ENCODE measurements around the gene PBX3.

PBX3 gene

DNA sequence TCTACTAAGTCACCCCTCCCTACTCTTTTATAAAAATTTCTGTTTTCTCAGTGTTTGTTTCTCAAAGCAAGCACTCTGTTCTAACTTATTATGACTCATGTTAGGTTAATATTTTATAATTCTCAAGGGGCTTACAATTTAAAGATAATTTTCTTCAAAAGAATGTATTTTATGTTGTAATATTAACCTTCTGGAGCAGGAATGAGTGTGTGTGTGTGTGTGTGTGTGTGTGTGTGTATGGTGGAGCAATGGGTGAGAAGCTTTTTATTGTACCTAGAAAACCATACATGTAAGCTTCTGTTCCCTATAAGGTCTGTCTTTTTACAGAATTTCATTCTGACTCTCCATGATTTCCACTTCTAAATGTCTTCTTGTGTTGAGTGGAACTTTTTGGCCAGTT is 63.0 kb downstream of the PBX3 start:
- DNase-seq (ENCODE audit: low read depth, low spot score): no peak
- no peak overlapping the region for H3K4me3 ChIP-seq (ENCODE audit: low read length)

DNA sequence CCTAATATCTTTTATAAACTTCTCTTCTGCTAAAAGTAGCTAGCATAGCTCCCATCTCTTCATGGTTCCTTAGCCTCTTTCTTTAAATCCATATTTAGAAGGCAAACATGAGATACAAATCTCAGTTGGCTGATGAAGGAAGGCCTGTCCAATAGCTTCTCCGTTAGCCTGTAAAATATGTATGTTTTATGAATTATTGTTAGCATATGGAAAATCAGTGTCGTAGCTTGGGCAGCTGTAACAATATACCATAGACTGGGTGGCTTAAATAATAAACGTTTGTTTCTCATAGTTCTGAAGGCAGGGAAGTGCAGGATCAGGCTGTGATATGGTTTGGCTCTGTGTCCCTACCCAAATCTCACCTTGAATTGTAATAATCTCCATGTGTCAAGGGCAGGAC is 63.8 kb downstream of the PBX3 start:
- H3K4me3 ChIP-seq (ENCODE audit: low read length): no peak overlapping the region
- DNase-seq (ENCODE audit: low read depth, low spot score): no peak

DNA sequence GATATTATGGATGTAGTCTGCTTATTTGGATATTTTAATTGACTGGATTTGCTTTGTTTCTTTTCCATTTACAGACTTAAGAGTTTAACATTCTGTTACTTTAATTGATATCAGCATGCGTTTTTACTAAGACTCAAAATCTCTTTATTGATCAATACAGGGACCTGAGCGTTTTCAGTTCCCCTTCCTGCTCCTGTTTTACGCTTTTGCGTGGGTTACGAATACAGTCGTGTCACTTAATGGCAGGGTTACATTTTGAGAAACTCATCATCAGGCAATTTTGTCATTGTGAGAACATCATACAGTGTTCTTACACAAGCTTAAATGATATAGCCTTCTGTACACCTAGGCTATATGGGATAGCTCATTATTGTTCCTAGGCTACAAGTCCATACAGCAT is 65.2 kb downstream of the PBX3 start:
- no peak for DNase-seq (ENCODE audit: low read depth, low spot score)
- H3K4me3 ChIP-seq (ENCODE audit: low read length): no peak overlapping the region

DNA sequence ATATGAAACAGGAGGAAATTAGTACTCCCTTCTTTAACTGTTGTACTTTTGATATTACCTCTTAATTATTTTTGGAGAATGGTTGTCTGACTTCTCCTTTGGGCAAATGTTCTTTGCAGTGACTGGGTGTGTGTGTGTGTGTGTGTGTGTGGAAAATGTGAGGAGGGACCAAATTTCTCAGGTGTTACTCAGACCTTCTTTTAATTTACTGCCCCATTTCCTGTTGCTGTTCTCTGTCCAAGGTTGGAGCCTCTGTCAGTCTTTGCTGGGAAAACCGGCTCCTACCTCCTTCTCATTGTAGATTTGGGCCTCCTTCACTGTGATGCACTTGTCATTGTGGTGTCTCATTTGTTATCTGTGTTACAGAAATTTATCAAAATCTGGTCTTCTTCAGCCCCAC is 68.4 kb downstream of the PBX3 start:
- no peak for DNase-seq (ENCODE audit: low read depth, low spot score)
- H3K4me3 ChIP-seq (ENCODE audit: low read length): no peak overlapping the region

DNA sequence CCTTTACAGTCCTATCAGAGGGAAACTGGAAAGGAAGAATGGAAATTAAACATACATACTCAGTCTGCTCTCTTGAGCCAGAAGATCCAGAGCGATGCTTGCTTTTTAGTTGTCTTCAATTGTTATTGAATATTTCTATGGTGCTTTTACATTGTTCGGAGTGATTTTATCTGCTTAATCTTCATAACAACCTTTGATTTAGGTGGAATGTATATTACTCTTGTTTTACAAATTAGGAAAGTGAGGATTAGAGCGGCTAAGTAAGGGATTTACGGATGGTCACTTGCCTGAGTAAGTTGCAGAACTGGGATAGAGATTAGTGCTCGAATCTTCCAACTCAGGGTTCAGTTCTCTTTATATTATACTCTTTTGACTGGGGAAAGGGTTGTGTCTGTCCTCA is 69.1 kb downstream of the PBX3 start:
- H3K4me3 ChIP-seq (ENCODE audit: low read length): no peak overlapping the region
- no peak for DNase-seq (ENCODE audit: low read depth, low spot score)

DNA sequence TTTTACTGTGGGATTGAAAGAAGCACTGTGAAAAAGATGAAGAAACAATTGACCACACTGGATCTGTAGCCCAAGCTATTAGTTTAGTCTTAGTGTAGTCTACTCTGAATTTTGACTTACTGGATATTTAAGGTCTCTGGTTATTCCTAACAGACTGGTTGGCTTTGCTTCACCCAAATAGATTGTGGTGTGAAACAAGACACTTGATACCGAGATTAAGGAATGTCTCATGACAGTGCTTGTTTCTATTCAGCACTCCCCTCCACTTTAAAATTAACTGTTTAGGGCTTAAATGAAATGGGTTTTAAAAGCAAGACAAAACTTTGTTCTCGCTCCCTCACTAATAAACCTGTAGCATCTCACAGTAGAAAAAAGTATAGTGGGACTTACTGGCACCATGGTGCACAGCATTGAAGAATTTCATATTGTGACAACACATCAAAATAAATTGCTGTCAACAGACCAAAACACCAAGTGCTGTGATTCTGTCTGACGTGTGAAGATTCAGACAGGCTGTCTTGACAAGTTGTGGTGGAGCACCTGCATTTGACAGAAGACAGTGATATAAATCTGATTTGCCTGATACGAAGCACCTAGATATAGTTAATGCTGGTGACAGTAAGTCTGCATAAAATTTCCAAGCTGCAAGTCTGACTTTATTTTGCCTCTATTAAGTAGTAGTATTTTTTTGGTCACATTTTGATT is 73.1 kb downstream of the PBX3 start:
- DNase-seq (ENCODE audit: low read depth, low spot score): peak; percentile 29
- H3K4me3 ChIP-seq (ENCODE audit: low read length): no peak overlapping the region

DNA sequence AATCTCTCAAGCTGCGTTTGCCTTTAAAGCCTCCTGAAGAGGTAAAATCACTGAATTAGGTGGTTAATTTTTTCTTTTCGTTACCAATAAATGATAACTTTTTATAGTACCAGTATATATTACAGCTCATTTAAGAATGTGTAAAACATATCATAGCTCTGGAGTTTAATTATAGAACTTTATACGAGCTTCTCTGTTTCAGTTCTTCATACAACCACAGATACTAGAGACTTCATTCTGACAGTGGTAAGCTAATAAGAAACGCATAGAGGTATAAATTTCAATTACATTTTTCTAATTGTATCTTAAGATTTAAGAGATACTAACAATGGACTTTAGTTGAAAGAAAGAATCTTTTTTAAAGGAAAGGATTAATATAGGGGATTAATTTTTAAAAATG is 73.9 kb downstream of the PBX3 start:
- DNase-seq (ENCODE audit: low read depth, low spot score): no peak
- no peak overlapping the region for H3K4me3 ChIP-seq (ENCODE audit: low read length)

DNA sequence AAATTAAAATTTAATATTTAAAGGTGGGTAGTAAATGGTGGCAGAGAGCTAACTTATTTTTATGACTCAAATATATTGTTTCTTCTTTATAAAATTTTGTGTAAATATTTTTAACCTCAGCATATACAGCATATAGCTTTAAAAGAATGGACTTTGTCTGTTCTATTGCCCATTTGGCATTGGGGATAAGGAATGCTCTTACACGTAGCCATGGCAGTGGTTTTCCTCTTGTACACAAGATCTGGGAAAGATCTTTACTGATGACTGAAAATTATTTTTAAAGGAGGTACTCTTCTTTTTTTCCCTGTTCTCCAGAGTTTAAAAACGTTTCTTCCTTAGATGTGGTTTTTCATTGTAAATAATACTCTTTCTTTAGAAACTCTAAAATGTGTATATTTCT is 75.0 kb downstream of the PBX3 start:
- DNase-seq (ENCODE audit: low read depth, low spot score): no peak

DNA sequence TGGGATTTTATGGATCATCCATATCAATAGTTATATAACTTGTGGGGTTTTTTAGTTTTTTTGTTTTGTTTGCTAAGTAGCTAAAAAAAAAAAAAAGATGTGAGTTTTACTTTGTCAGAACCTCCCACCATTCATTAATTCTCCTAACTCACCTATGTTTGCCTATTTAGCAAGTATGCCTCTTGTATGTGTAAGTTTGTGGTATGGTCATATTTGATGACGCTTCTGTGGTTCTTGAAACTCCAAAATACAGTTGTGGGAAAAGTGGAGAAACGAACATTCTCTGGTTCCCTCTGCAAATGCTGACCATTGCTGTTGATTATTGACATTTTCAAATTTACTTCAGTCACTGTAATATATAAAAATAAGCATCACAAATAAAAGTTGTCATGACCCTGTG is 75.7 kb downstream of the PBX3 start:
- no peak overlapping the region for H3K4me3 ChIP-seq (ENCODE audit: low read length)
- no peak for DNase-seq (ENCODE audit: low read depth, low spot score)

More for the DNA sequence above, 75.0 kb downstream of the PBX3 start:
- no peak overlapping the region for H3K4me3 ChIP-seq (ENCODE audit: low read length)

DNA sequence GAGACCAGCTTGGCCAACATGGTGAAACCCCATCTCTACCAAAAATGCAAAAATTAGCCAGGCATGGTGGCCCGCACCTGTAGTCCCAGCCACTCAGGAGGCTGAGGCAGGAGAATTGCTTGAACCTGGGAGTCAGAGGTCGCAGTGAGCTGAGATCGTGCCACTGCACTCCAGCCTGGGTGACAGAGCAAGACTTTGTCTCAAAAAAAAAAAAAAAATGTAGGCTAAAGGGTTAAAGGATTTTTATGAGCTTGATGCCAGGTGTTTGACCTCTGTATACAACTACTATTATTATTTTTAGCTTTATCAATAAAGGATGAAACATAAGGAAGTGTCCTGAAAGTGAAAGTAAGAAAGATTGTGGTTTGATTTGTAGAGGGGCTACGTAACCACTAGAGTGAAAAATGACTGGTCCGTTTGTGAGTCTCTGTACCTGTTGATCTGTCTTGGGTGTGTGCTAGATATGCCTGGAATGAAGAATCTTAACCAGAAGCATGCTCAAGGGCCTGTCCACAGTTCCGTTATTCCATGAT is 76.8 kb downstream of the PBX3 start:
- peak; percentile 59 for DNase-seq (ENCODE audit: low read depth, low spot score)
- peak overlapping the region; percentile 50 for H3K4me3 ChIP-seq (ENCODE audit: low read length)

DNA sequence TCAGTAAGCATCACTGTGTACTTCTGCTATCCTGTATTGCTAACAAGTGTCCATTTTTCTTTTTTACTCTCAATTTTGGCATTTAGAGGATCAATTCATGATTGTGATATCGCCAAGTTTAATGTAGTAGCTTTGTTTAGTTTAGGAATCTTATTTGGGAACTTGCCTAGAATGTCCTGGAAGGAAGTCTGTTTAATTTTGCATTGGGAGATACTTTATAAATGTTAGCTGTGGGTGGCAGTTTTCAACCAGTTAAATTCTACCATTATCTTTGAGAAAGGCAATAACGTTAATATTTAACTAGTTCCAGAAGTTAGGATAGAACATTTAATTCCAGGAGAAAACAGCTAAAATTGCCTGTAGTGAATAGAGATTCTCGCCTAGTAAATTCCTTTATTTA is 78.6 kb downstream of the PBX3 start:
- DNase-seq (ENCODE audit: low read depth, low spot score): no peak
- no peak overlapping the region for H3K4me3 ChIP-seq (ENCODE audit: low read length)

DNA sequence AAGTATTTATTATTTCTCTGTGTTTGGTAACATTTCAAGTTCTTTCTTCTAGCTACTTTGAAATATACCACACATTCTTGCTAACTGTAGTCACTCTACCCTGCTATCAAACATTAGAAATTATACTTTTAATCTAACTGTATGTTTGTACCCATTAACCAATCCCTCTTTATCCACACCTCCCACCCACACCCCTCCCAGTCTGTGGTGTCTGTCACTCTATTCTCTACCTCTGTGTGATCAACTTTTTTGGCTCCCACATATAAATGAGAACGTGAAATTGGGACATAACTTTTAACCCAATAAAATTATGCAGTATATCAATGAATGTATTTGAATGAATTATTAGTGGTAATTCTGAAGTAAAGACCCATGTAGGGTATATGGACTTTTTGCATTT is 79.7 kb downstream of the PBX3 start:
- no peak for DNase-seq (ENCODE audit: low read depth, low spot score)
- no peak overlapping the region for H3K4me3 ChIP-seq (ENCODE audit: low read length)

DNA sequence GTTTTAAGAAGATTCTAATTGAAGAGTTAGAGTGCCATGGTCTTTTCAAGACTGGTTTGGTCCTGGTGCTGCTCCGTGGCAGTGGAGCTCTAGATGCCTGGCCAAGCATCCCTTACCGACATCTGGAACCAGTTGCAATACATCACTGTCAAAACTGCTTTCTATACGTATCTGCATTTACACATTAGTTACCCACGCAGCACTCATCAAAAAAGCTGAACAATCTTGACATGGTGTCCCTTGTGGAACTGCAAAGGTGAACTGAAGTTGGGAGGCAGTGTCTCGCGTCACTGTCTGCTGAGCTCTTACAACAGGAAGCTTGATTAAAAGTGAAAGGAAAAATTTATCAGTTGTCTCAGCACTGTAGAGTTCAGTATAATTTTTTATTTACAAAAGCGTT is 82.6 kb downstream of the PBX3 start:
- peak; percentile 35 for DNase-seq (ENCODE audit: low read depth, low spot score)
- H3K4me3 ChIP-seq (ENCODE audit: low read length): peak overlapping the region; percentile 37

DNA sequence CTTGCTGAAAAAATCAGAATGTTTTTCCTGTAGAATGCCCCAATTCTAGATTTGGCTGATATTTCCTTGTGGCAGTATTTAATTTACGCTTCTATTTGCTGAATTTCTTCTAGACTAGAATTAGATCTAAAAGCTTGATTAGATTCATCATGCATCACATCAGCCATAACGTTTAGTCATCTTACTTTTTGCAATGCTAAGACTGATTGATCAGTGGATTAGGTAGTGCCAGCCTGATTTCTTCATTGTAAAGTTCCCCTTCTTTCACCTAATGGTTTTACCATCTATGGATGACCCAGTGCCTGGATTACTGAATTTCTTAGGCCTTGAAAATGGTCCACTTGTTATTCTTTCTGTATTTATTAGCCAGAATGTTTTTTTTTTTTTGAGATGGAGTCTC is 83.9 kb downstream of the PBX3 start:
- H3K4me3 ChIP-seq (ENCODE audit: low read length): no peak overlapping the region
- DNase-seq (ENCODE audit: low read depth, low spot score): no peak

DNA sequence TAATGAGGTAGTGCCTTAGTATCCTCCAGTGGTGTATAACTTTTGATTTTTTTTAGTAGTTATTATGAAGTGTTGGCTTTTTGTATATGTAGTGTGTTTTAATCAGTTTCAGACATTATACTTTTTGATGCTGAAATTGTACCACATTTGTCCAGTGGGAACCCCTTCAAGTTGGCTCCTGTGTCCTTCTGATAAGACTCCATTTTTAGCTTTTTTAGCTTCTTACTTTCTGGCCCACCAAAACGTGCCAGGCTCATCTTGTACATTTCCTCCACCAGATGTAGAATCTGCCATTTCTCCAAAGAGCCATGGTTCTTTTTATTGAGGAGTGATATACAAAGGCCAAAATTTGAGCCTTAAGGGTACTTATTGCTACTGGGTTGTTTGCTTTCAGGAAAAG is 84.4 kb downstream of the PBX3 start:
- H3K4me3 ChIP-seq (ENCODE audit: low read length): no peak overlapping the region
- no peak for DNase-seq (ENCODE audit: low read depth, low spot score)

DNA sequence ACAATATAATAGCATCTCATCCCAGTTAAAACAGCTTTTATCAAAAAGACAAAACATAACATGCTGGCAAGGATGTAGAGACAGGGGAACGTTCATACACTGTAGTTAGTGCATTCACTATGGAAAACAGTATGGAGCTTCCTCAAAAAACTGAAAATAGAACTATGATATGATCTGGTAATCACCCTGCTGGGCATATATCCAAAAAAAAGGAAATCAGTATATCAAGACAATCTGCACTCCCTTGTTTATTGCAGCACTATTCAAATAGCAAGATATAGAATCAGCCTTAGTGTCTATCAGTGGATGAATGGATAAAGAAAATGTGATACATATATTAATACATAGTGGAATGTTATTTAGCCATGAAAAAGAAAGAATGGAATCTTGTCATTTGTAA is 88.5 kb downstream of the PBX3 start:
- no peak overlapping the region for H3K4me3 ChIP-seq (ENCODE audit: low read length)
- no peak for DNase-seq (ENCODE audit: low read depth, low spot score)

DNA sequence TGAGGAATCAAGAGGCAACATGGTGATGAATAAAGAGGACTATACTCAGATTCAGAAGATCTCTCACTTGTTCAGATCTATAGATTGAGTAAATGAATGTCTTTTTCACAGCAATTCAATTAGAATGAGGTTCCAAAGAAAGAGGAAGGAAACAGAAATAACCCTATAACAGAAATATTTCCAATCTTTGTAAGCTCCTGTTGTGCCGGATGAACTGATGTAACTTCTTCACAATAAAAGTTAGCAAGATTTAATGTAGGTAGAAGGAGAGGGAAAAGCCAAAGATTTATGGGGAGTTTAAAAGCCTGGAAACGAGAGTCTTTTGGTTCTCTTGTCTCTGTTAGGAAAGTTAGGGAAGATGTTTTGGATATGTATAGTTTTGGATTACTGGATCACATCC is 92.1 kb downstream of the PBX3 start:
- no peak overlapping the region for H3K4me3 ChIP-seq (ENCODE audit: low read length)
- DNase-seq (ENCODE audit: low read depth, low spot score): no peak

DNA sequence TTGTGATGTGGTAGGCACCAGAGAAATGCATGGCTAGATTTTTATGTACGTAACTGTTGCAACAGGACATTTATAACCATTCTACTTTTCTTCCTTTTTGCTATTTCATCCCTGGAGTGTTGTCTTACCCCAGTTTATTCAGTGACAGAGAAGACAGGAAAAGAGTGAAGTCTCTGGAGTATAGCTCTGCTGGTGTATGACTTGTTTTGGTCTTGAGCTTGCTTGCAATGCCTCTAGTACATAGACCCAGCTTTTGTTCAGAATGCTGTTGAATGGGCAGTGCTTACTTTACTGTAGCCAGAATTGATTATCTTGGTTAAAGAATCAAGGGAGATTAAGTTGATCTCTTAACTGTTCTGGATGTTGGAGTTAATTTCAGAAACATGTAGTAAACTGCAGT is 94.3 kb downstream of the PBX3 start:
- DNase-seq (ENCODE audit: low read depth, low spot score): no peak
- no peak overlapping the region for H3K4me3 ChIP-seq (ENCODE audit: low read length)

DNA sequence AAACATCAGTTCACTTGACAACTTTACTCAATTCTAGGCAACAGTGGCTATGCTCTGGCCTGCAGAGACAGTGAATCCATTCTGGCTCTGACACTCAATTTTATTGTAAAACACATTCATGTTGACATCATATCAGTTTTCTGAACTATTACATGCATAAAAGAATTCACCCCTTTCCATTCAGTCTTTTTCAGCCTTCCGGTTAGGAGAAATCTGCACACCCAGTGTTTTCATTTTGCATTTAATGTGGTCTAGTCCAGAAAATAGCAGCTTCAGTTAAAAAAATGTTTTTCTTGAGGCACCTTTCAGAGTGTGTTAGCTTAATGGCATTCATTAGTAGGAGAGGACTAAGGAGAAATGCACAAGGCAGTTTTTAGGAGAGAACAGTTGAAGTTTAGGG is 95.1 kb downstream of the PBX3 start:
- no peak for DNase-seq (ENCODE audit: low read depth, low spot score)
- H3K4me3 ChIP-seq (ENCODE audit: low read length): no peak overlapping the region

DNA sequence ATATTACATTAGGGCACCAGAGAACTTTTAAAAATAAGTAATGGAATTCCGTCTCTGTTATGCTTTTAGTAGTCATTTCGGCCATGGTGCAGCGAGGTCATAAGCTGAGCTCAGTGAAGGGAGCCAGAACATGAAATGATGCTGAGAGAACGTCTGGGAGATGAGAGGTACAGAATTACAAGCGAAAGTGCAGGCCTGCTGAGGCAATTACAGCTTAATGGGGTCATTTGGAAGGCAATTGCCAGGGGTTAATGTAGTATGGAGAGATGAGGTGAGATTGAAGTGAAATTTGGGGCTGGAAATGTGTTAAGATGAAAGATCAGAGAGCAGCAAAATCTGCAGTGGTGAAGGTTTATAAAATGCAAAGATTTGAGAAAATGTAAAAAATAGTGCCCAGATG is 96.5 kb downstream of the PBX3 start:
- no peak overlapping the region for H3K4me3 ChIP-seq (ENCODE audit: low read length)
- DNase-seq (ENCODE audit: low read depth, low spot score): no peak

DNA sequence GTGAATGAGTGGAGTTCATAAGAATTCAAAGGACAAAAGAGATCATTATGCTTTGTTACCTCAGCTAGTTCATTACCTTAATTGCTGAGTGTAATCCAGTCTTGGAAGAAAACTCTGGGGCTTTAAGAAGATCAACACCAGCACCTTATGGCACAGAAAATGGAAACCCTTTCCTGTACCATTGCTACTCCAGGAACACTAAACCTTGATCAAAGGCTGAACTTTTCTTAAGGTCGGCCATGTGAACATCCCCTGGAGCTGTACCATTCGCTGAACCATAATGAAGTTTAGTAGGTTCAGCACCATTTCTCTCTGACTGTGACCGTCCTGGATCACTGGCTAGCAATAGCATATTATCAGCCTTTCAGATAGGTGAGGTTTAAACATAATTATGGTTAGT is 97.4 kb downstream of the PBX3 start:
- H3K4me3 ChIP-seq (ENCODE audit: low read length): no peak overlapping the region
- no peak for DNase-seq (ENCODE audit: low read depth, low spot score)

Data from Jurkat, Clone E6-1 (cell line).